CD4-positive, alpha-beta memory T cell (primary cell): ENCODE results near the gene ERCC5. TPM values are rescaled to one million over a fixed set of nuclear protein-coding genes. Genes with fewer than 3 reads are reported as not detected.

ENCODE experiments used
- CTCF ChIA-PET: fragments of 350-600 bp; sonication (Branson Sonifier 250); formaldehyde crosslinking; loops from one replicate; lab custom pipeline; 2021; ENCODE audit warnings: inconsistent platforms; ENCODE audit not compliant: partially characterized antibody; lab: Charles Lee
- POLR2A ChIA-PET: fragments of 350-600 bp; sonication (Branson Sonifier 250); formaldehyde crosslinking; loops from one replicate; lab custom pipeline; 2021; ENCODE audit not compliant: partially characterized antibody; lab: Charles Lee
- DNase-seq, 5 donors: peaks; one replicate each; pipeline versions ENCODE4 v3.0.0 to v3.0.0-alpha.2; 2020 to 2022; ENCODE audit warnings: mixed read lengths in 1 of 5
- H3K27ac ChIP-seq: one replicate; pipeline ENCODE4 v1.7.0; 2013; ENCODE audit warnings: low read depth, low read length
- H3K27me3 ChIP-seq: 2 replicates; pipeline ENCODE4 v1.7.0; 2013; ENCODE audit warnings: mild to moderate bottlenecking, low read length, moderate library complexity; ENCODE audit not compliant: insufficient read depth
- H3K36me3 ChIP-seq: 2 replicates; pipeline ENCODE4 v1.7.0; 2013; ENCODE audit warnings: mild to moderate bottlenecking, low read length, moderate library complexity; ENCODE audit not compliant: insufficient read depth
- H3K4me1 ChIP-seq: 2 replicates; pipeline ENCODE4 v1.7.0; 2013; ENCODE audit warnings: mild to moderate bottlenecking, low read length, moderate library complexity; ENCODE audit not compliant: insufficient read depth
- H3K4me3 ChIP-seq, 2 donors: one replicate each; pipeline ENCODE4 v1.7.0; 2013; ENCODE audit warnings: low read length in 2 of 2, mild to moderate bottlenecking in 1 of 2
- H3K9me3 ChIP-seq, 2 donors: one replicate each; pipeline ENCODE4 v1.7.0; 2013; ENCODE audit warnings: low read length in 2 of 2, control low read depth in 1 of 2; ENCODE audit not compliant: control insufficient read depth in 1 of 2
- H3K27ac Mint-ChIP-seq, 7 donors: one replicate each; pipeline ENCODE4 v1.8.0; 2020 to 2021; ENCODE audit warnings: mixed read lengths in 7 of 7, mild to moderate bottlenecking in 6 of 7, inconsistent platforms in 3 of 7, moderate library complexity in 3 of 7
- H3K27me3 Mint-ChIP-seq, 2 donors: one replicate each; pipeline ENCODE4 v1.8.0; 2020 to 2021; ENCODE audit warnings: mixed read lengths in 2 of 2
- H3K36me3 Mint-ChIP-seq, 2 donors: one replicate each; pipeline ENCODE4 v1.8.0; 2020 to 2021; ENCODE audit warnings: mixed read lengths in 2 of 2, inconsistent platforms in 1 of 2, mild to moderate bottlenecking in 1 of 2
- H3K4me1 Mint-ChIP-seq, 4 donors: one replicate each; pipeline ENCODE4 v1.8.0; 2020 to 2021; ENCODE audit warnings: mixed read lengths in 4 of 4, mild to moderate bottlenecking in 1 of 4
- H3K4me3 Mint-ChIP-seq, 8 donors: one replicate each; pipeline ENCODE4 v1.8.0; 2020 to 2021; ENCODE audit warnings: mixed read lengths in 8 of 8, mild to moderate bottlenecking in 7 of 8, moderate library complexity in 6 of 8, inconsistent platforms in 3 of 8
- H3K9me3 Mint-ChIP-seq, 8 donors: one replicate each; pipeline ENCODE4 v1.8.0; 2020 to 2021; ENCODE audit warnings: mixed read lengths in 8 of 8, mild to moderate bottlenecking in 5 of 8, inconsistent platforms in 3 of 8, moderate library complexity in 1 of 8
- intact Hi-C: fragments of 100-400 bp; cut with micrococcal nuclease; formaldehyde crosslinking; loops from one replicate; pipeline ENCODE4 v1.15.1; 2023
- polyA plus RNA-seq, 2 donors: library from polyadenylated mRNA; unstranded; fragments of 300-500 nt; fragmentation: Illumina TruSeq; gene quantifications; one replicate each; pipeline ENCODE4 v1.2.3, GENCODE V29; 2021
- total RNA-seq, 2 experiments: library from RNA; stranded (reverse); gene quantifications; one replicate each; pipeline ENCODE4 v1.2.3, GENCODE V29; 2021

Gene ERCC5
- total RNA-seq (100 to 1,000 TPM; 134 to 136 TPM), polyA plus RNA-seq (10 to 100 TPM; 23.6 to 62.6 TPM)

DNA sequence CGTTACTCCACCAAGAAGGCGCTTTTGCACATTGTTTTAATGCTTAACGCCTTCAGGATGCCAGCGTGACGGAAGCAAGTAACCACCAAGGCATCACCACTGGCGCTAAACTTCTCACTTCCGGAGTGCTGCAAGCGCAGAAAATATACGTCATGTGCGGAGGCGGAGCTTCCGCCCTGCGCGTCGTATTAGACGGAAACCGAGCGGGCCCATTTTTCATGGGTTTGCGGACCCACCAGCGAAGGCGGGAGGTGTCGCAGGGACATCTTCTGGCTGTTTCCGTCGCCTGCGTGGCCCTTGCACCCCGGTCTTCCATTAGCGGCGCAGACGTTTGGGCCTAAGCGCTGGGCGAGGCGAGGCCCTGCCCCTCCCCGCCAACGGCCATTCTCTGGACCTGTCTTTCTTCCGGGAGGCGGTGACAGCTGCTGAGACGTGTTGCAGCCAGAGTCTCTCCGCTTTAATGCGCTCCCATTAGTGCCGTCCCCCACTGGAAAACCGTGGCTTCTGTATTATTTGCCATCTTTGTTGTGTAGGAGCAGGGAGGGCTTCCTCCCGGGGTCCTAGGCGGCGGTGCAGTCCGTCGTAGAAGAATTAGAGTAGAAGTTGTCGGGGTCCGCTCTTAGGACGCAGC is at the start of gene ERCC5:
Gene ERCC5 (plus strand): TSS at position 403 of the 631 bp plus-strand sequence. CDS start 235 bp downstream, outside the sequence.
- H3K4me3 Mint-ChIP-seq: peak within 1 kb of the TSS; percentile 97 to 99 (median 98)
- no peaks in the 10 kb centered on the region for H3K9me3 ChIP-seq
- peak within 1 kb of the TSS; percentile 96 for H3K27ac ChIP-seq
- H3K9me3 Mint-ChIP-seq: peaks cover 0 to 4% (median 0%) of the 10 kb centered on the region in 8 donors
- H3K27me3 Mint-ChIP-seq: no peaks in the 10 kb centered on the region
- peaks cover 46% of the 10 kb centered on the region for H3K4me1 ChIP-seq
- DNase-seq: peak; percentile 95 to 98 (median 97)
- ChIA-PET CTCF (interaction anchor here (0.7 to 7.5 kb wide), 14 partner anchors 10 to 453 kb away, joined by 3 to 122 read pairs (median 5); partner anchors contain the start of genes TEX30 and TPP2), POLR2A (interaction anchor here (0.8 to 5.6 kb wide), 33 partner anchors 9 to 450 kb away, joined by 3 to 444 read pairs (median 5); partner anchors contain the start of genes BIVM, POGLUT2, TEX30 and TPP2)
- peak within 1 kb of the TSS; percentile 98 to 100 (median 99) for H3K27ac Mint-ChIP-seq
- no peaks in the 10 kb centered on the region for H3K27me3 ChIP-seq
- peaks cover 0 to 24% of the 10 kb centered on the region in 2 donors for H3K36me3 Mint-ChIP-seq
- peaks cover 27 to 55% (median 37%) of the 10 kb centered on the region in 4 donors for H3K4me1 Mint-ChIP-seq
- intact Hi-C loops: loop anchor here (1.0 kb wide), 5 partner anchors 45 to 451 kb away; partner anchors contain the start of genes TEX30 and TPP2
- H3K4me3 ChIP-seq: peak within 1 kb of the TSS; percentile 88 to 92
- H3K36me3 ChIP-seq: no peaks in the 10 kb centered on the region

- peaks cover 0 to 3% of the 10 kb centered on the region in 2 donors for H3K36me3 Mint-ChIP-seq
- peak; percentile 66 to 83 (median 72) for DNase-seq
- H3K27ac Mint-ChIP-seq: peak within 1 kb of the TSS; percentile 35 to 93 (median 86)
- Histone ChIP-seq H3K4me1 (peaks cover 18% of the 10 kb centered on the region), H3K27ac (no peak within 1 kb of the TSS), H3K36me3 (no peaks in the 10 kb centered on the region), H3K27me3 (no peaks in the 10 kb centered on the region), H3K9me3 (no peaks in the 10 kb centered on the region), H3K4me3 (peak within 1 kb of the TSS; percentile 69 to 76)
- intact Hi-C loops: loop anchor here (2.0 kb wide), 1 partner anchor 20 kb away; no protein-coding TSS in a partner anchor
- peaks cover 1 to 8% of the 10 kb centered on the region in 2 donors for H3K27me3 Mint-ChIP-seq
- POLR2A ChIA-PET: interaction anchor here (1.0 to 3.5 kb wide), 10 partner anchors 19 to 207 kb away, joined by 3 to 31 read pairs (median 8); partner anchors contain the start of genes ERCC5, TEX30 and TPP2
- CTCF ChIA-PET: interaction anchor here (0.8 to 2.9 kb wide), 11 partner anchors 8 to 219 kb away, joined by 3 to 51 read pairs (median 3); partner anchors contain the start of gene ERCC5
- H3K9me3 Mint-ChIP-seq: peaks cover 0 to 1% (median 0%) of the 10 kb centered on the region in 8 donors
- H3K4me3 Mint-ChIP-seq: peak within 1 kb of the TSS; percentile 89 to 95 (median 91)
- peaks cover 18 to 32% (median 21%) of the 10 kb centered on the region in 4 donors for H3K4me1 Mint-ChIP-seq
Observed at GRCh38 chr13:102798581-102799425, 47.0 kb upstream of the ERCC5 start, which contains the start of the genes BIVM and POGLUT2. Gene BIVM, plus strand, starts transcription at chr13:102799119. Its CDS starts 8,149 bp downstream, at chr13:102807268. Gene POGLUT2, minus strand, starts transcription at chr13:102798976. Its CDS starts 306 bp downstream, at chr13:102798670.

DNA sequence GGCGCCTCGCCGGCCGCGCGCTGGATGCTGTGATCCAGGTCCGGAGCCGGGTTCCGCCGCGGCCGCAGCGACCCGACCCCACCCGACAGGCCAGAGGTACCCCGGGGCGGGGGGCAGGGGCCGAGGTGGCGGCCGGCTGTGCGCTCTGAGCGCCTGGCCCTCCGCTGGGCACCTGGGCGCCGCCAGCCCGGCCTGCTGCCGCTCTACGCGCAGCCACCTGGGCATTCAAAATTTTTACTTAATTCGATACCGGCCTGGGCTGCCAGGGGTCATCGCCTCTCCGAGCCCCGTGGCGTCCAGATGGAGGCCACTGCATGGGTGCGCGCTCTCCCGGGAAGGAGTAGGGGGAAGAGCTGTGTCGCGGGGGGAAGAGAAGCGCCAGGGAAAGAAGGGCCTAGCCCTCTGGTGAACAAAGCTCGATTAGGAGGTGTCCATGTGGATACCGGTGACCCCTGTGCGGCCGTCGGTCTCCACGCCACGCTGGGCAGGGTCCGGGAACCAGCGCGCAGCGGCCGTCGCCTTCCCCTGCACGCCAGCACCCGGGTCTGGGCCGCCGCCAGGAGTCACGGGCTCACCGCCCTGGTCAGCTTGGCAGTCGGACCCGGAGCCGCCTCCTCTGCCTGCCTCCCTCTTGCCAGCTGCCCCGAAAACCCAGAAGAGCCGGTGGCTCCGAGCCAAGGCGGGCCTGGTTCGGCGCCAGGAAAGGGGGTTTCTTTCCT is 46.2 kb upstream of the ERCC5 start:
- H3K4me1 ChIP-seq: peaks cover 18% of the 10 kb centered on the region
- H3K9me3 ChIP-seq: no peaks in the 10 kb centered on the region
- ChIA-PET POLR2A (interaction anchor here (1.0 to 3.5 kb wide), 10 partner anchors 26 to 218 kb away, joined by 3 to 31 read pairs (median 6); partner anchors contain the start of genes ERCC5, TEX30 and TPP2), CTCF (interaction anchor here (0.6 to 2.9 kb wide), 20 partner anchors 9 to 226 kb away, joined by 3 to 51 read pairs (median 4); partner anchors contain the start of genes ERCC5 and TEX30)
- H3K36me3 Mint-ChIP-seq: peaks cover 0 to 3% of the 10 kb centered on the region in 2 donors
- H3K4me3 Mint-ChIP-seq: peak overlapping the region; percentile 89 to 95 (median 91)
- intact Hi-C loops: loop anchor here (1.0 to 2.0 kb wide), 6 partner anchors 21 to 219 kb away; partner anchors contain the start of genes TEX30 and TPP2
- DNase-seq: peak in 3 of 5 donors; percentile 6 to 27 (median 12)
- no peaks in the 10 kb centered on the region for H3K36me3 ChIP-seq
- H3K27ac ChIP-seq: no peak overlapping the region
- H3K27me3 Mint-ChIP-seq: peaks cover 1 to 7% of the 10 kb centered on the region in 2 donors
- peaks cover 18 to 32% (median 21%) of the 10 kb centered on the region in 4 donors for H3K4me1 Mint-ChIP-seq
- peak overlapping the region in 6 of 7 donors; percentile 47 to 87 (median 59) for H3K27ac Mint-ChIP-seq
- no peaks in the 10 kb centered on the region for H3K27me3 ChIP-seq
- H3K9me3 Mint-ChIP-seq: peaks cover 0 to 1% (median 0%) of the 10 kb centered on the region in 8 donors
- peak overlapping the region; percentile 69 to 76 for H3K4me3 ChIP-seq

DNA sequence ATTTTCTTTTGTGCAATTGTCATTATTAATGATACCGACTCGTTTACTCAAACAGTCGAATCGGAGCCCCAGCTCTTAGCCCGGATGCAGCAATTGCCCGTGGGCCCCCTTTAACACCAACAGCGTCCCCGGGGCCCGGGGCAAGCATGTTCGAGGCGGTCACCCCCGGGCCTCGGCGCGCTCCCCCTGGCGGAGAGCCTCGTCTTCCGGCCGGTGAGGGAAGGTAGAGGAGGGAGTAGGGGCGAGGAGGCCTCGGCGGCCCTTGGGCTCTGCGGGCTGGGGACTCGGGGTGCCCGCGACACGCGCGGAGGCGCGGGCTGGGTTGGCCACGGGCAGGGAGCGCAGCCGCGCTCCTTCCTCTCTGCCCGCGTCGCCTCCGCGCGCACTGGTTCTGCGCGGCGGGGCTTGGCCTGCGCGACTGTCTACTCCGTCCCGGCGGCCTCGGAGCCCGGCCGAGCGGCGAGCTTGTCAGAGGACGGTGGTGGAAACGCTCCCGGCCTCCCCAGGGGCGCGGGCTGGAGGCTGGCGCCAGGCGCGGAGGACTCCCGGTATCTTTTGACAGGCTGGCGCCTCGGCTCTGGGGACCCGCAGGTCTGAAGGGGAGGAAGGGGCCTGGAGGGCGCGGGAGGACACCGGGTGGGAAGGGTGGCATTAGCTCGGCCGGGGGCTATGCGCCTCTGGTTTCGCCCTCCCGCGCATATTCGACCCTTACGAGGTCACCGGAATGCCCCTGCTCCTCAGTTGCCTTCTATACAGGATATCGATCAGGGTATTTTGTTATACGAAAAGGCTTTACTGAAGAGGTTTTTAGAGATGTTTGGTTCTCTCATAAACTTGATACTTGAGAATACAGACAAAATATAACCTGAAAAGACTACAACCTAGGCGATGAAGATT is 45.4 kb upstream of the ERCC5 start:
- peak overlapping the region; percentile 46 for H3K27ac ChIP-seq

DNA sequence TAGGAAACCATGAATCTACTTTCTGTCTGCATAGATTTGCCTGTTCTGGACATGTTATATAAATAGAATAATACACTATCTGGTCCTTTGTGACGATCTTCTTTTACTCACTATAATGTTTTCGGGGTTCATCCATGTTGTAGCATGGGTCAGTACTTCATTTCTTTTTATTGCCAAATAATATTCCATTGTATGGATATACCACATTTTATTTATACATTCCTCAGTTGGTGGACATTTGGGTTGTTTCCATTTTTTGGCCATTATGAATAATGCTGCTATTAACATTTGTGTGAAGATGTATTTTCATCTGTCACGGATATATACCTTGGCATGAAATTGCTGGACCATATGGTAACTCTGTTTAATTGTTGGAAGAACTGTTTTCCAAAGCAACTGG is 40.2 kb upstream of the ERCC5 start:
- intact Hi-C loops: no loop called here
- peaks cover 0 to 1% (median 0%) of the 10 kb centered on the region in 8 donors for H3K9me3 Mint-ChIP-seq
- DNase-seq: no peak
- no peaks in the 10 kb centered on the region for H3K27me3 ChIP-seq
- POLR2A ChIA-PET: no interaction called here
- CTCF ChIA-PET: no interaction called here
- H3K27ac Mint-ChIP-seq: no peak overlapping the region
- no peak overlapping the region for H3K4me3 ChIP-seq
- no peaks in the 10 kb centered on the region for H3K27me3 Mint-ChIP-seq
- H3K4me1 ChIP-seq: peaks cover 5% of the 10 kb centered on the region
- no peaks in the 10 kb centered on the region for H3K9me3 ChIP-seq
- peaks cover 1 to 5% of the 10 kb centered on the region in 2 donors for H3K36me3 Mint-ChIP-seq
- H3K4me3 Mint-ChIP-seq: no peak overlapping the region
- peaks cover 16 to 25% (median 19%) of the 10 kb centered on the region in 4 donors for H3K4me1 Mint-ChIP-seq
- H3K27ac ChIP-seq: no peak overlapping the region
- H3K36me3 ChIP-seq: no peaks in the 10 kb centered on the region

More for the DNA sequence above, 45.4 kb upstream of the ERCC5 start:
- Mint-ChIP-seq H3K4me1 (peaks cover 18 to 32% (median 21%) of the 10 kb centered on the region in 4 donors), H3K4me3 (peak overlapping the region; percentile 87 to 95 (median 90)), H3K9me3 (peaks cover 0 to 1% (median 0%) of the 10 kb centered on the region in 8 donors), H3K27me3 (peaks cover 1 to 6% of the 10 kb centered on the region in 2 donors), H3K36me3 (peaks cover 0 to 3% of the 10 kb centered on the region in 2 donors), H3K27ac (peak overlapping the region in 6 of 7 donors; percentile 43 to 86 (median 69))
- DNase-seq: peak; percentile 75 to 83 (median 81)
- CTCF ChIA-PET: interaction anchor here (0.6 to 2.9 kb wide), 26 partner anchors 8 to 227 kb away, joined by 3 to 51 read pairs (median 4); partner anchors contain the start of genes ERCC5 and TEX30
- H3K9me3 ChIP-seq: no peaks in the 10 kb centered on the region
- no peaks in the 10 kb centered on the region for H3K27me3 ChIP-seq
- intact Hi-C loops: loop anchor here (1.0 kb wide), 5 partner anchors 27 to 220 kb away; partner anchors contain the start of genes TEX30 and TPP2
- POLR2A ChIA-PET: interaction anchor here (0.7 to 3.5 kb wide), 12 partner anchors 27 to 219 kb away, joined by 3 to 31 read pairs (median 5); partner anchors contain the start of genes ERCC5, TEX30 and TPP2
- no peaks in the 10 kb centered on the region for H3K36me3 ChIP-seq
- H3K4me3 ChIP-seq: peak overlapping the region; percentile 69 to 76
- H3K4me1 ChIP-seq: peaks cover 18% of the 10 kb centered on the region
